ENCODE measurements around the gene LRRC56. TPM values are rescaled to one million over a fixed set of nuclear protein-coding genes. Genes with fewer than 3 reads are reported as not detected.

Gene LRRC56
- total RNA-seq, 1 experiment from 2014 or later = 2.1 TPM

- Histone ChIP-seq H3K4me3 (ENCODE audit: low read depth, low read length, poor library complexity, severe bottlenecking) (no peak overlapping the region), H3K9me3 (ENCODE audit: low read depth, low read length, poor library complexity, severe bottlenecking) (no peaks in the 10 kb centered on the region), H3K27ac (ENCODE audit: low read depth, low read length, poor library complexity, severe bottlenecking) (no peak overlapping the region), H3K4me1 (ENCODE audit: insufficient read depth, low read length, poor library complexity, severe bottlenecking) (no peaks in the 10 kb centered on the region), H3K36me3 (ENCODE audit: insufficient read depth, low read length, poor library complexity, severe bottlenecking) (peaks cover 37% of the 10 kb centered on the region), H3K27me3 (replicated peaks; ENCODE audit: insufficient read depth, low read depth, low read length, poor library complexity) (no peaks in the 10 kb centered on the region)
- POLR2A ChIA-PET (ENCODE audit: low non-redundant PET) = no interaction called here
- CTCF ChIA-PET = no interaction called here
- intact Hi-C loops (cut with micrococcal nuclease; ENCODE audit: unreplicated experiment) = no loop called here
- no peak for DNase-seq (ENCODE audit: low spot score)
- no peak for TF ChIP-seq CTCF (conservative IDR thresholded peaks at IDR 0.05; ENCODE audit: low read depth, low read length)
- TF ChIP-seq EZH2 (IDR thresholded peaks at IDR 0.05; ENCODE audit: borderline replicate concordance, low read depth, low read length, poor library complexity, severe bottlenecking) = no peak
- no TSS peak for BruUV-seq (replicated peaks)
These were observed 40.3 kb upstream of the LRRC56 start for GRCh38 chr11:496834-497564.

GRCh38 chr11:497565-498296, 39.6 kb upstream of the LRRC56 start:
- no peak overlapping the region for H3K4me3 ChIP-seq (ENCODE audit: low read depth, low read length, poor library complexity, severe bottlenecking)
- no TSS peak for BruUV-seq (replicated peaks)
- no peaks in the 10 kb centered on the region for H3K4me1 ChIP-seq (ENCODE audit: insufficient read depth, low read length, poor library complexity, severe bottlenecking)
- ChIA-PET POLR2A (ENCODE audit: low non-redundant PET) (no interaction called here), CTCF (no interaction called here)
- H3K36me3 ChIP-seq (ENCODE audit: insufficient read depth, low read length, poor library complexity, severe bottlenecking) = peaks cover 37% of the 10 kb centered on the region
- H3K27ac ChIP-seq (ENCODE audit: low read depth, low read length, poor library complexity, severe bottlenecking) = no peak overlapping the region
- DNase-seq (ENCODE audit: low spot score) = no peak
- TF ChIP-seq CTCF (conservative IDR thresholded peaks at IDR 0.05; ENCODE audit: low read depth, low read length) (no peak), EZH2 (IDR thresholded peaks at IDR 0.05; ENCODE audit: borderline replicate concordance, low read depth, low read length, poor library complexity, severe bottlenecking) (no peak)
- H3K27me3 ChIP-seq (replicated peaks; ENCODE audit: insufficient read depth, low read depth, low read length, poor library complexity) = no peaks in the 10 kb centered on the region
- intact Hi-C loops (cut with micrococcal nuclease; ENCODE audit: unreplicated experiment) = no loop called here
- H3K9me3 ChIP-seq (ENCODE audit: low read depth, low read length, poor library complexity, severe bottlenecking) = no peaks in the 10 kb centered on the region

GRCh38 chr11:498297-499181, 38.8 kb upstream of the LRRC56 start:
- no peak overlapping the region for H3K4me3 ChIP-seq (ENCODE audit: low read depth, low read length, poor library complexity, severe bottlenecking)
- ChIA-PET POLR2A (ENCODE audit: low non-redundant PET) (no interaction called here), CTCF (no interaction called here)
- no TSS peak for BruUV-seq (replicated peaks)
- H3K4me1 ChIP-seq (ENCODE audit: insufficient read depth, low read length, poor library complexity, severe bottlenecking) = no peaks in the 10 kb centered on the region
- no peaks in the 10 kb centered on the region for H3K27me3 ChIP-seq (replicated peaks; ENCODE audit: insufficient read depth, low read depth, low read length, poor library complexity)
- H3K36me3 ChIP-seq (ENCODE audit: insufficient read depth, low read length, poor library complexity, severe bottlenecking) = peaks cover 37% of the 10 kb centered on the region
- DNase-seq (ENCODE audit: low spot score) = no peak
- TF ChIP-seq EZH2 (IDR thresholded peaks at IDR 0.05; ENCODE audit: borderline replicate concordance, low read depth, low read length, poor library complexity, severe bottlenecking) (no peak), CTCF (conservative IDR thresholded peaks at IDR 0.05; ENCODE audit: low read depth, low read length) (no peak)
- intact Hi-C loops (cut with micrococcal nuclease; ENCODE audit: unreplicated experiment) = no loop called here
- H3K27ac ChIP-seq (ENCODE audit: low read depth, low read length, poor library complexity, severe bottlenecking) = no peak overlapping the region
- no peaks in the 10 kb centered on the region for H3K9me3 ChIP-seq (ENCODE audit: low read depth, low read length, poor library complexity, severe bottlenecking)

All from A673 (cell line).